GM19452 (cell line): ENCODE results near the gene CEP70.
"Not testable (repeated sequence)": the region's sequence is repeated elsewhere in the genome, so short reads cannot be mapped to it uniquely, and the experiment has no call there.

ENCODE experiments used
- ATAC-seq: cut with Tn5 transposase; IDR thresholded peaks from one replicate; pipeline ENCODE4 v1.9.1; 2021; ENCODE audit not compliant: unreplicated experiment

The CEP70 gene

GRCh38 chr3:138513090-138513843 is 80.8 kb downstream of the CEP70 start:
- ATAC-seq = peak; percentile 66

- ATAC-seq = no peak
These were observed 82.1 kb downstream of the CEP70 start for GRCh38 chr3:138511945-138512344.

GRCh38 chr3:138509586-138509985 is 84.5 kb downstream of the CEP70 start:
- no peak for ATAC-seq

- no peak for ATAC-seq
These were observed 86.5 kb downstream of the CEP70 start for GRCh38 chr3:138507524-138507923.

GRCh38 chr3:138498991-138499390 is 95.1 kb downstream of the CEP70 start:
- no peak for ATAC-seq

- ATAC-seq = no peak
These were observed 96.2 kb downstream of the CEP70 start for GRCh38 chr3:138497851-138498250.

- ATAC-seq = no peak
These were observed 97.0 kb downstream of the CEP70 start for GRCh38 chr3:138497021-138497420.

GRCh38 chr3:138496436-138496835 is 97.6 kb downstream of the CEP70 start:
- no peak for ATAC-seq

GRCh38 chr3:138495638-138496037 is 98.4 kb downstream of the CEP70 start:
- ATAC-seq = not testable (repeated sequence)

GRCh38 chr3:138494607-138494929 is 99.5 kb downstream of the CEP70 start:
- ATAC-seq = no peak

- no peak for ATAC-seq
These were observed 100.1 kb downstream of the CEP70 start for GRCh38 chr3:138493804-138494606.

- no peak for ATAC-seq
These were observed 100.9 kb downstream of the CEP70 start for GRCh38 chr3:138492980-138493675.

- ATAC-seq = no peak
These were observed 102.1 kb downstream of the CEP70 start for GRCh38 chr3:138491971-138492370.

- not testable (repeated sequence) for ATAC-seq
These were observed 107.5 kb downstream of the CEP70 start for GRCh38 chr3:138486580-138486979.

GRCh38 chr3:138484672-138485071 is 109.4 kb downstream of the CEP70 start:
- not testable (repeated sequence) for ATAC-seq

- no peak for ATAC-seq
These were observed 114.6 kb downstream of the CEP70 start for GRCh38 chr3:138479438-138479863.

GRCh38 chr3:138477801-138478200 is 116.3 kb downstream of the CEP70 start:
- no peak for ATAC-seq

GRCh38 chr3:138477120-138477519 is 116.9 kb downstream of the CEP70 start:
- no peak for ATAC-seq

GRCh38 chr3:138476526-138476925 is 117.5 kb downstream of the CEP70 start:
- no peak for ATAC-seq

GRCh38 chr3:138474163-138474562 is 119.9 kb downstream of the CEP70 start:
- ATAC-seq = no peak

GRCh38 chr3:138473391-138473790 is 120.7 kb downstream of the CEP70 start:
- ATAC-seq = no peak
